ENCODE data around the gene MAGI2.

MAGI2 gene

DNA sequence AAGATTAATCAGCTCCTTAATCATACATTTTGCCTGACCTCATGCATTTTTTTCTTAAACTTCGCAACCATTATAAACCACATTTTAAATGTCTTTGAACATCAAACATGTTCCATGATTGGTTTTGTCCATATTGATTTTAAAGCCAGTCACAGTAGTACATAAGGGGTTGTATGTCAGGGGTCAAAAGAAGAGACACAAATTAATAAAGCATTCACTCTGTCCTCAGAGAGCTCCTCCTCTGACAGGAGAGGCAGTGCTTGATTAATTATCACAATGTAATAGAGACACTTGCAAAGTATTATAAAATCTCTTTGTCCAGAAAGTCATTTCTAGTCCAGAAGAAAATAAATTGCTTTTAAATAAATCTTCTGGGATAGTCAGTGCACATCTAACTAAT, 195.5 kb downstream of the MAGI2 start:
- DNase-seq (ENCODE audit: low read depth, low spot score) = no peak

DNA sequence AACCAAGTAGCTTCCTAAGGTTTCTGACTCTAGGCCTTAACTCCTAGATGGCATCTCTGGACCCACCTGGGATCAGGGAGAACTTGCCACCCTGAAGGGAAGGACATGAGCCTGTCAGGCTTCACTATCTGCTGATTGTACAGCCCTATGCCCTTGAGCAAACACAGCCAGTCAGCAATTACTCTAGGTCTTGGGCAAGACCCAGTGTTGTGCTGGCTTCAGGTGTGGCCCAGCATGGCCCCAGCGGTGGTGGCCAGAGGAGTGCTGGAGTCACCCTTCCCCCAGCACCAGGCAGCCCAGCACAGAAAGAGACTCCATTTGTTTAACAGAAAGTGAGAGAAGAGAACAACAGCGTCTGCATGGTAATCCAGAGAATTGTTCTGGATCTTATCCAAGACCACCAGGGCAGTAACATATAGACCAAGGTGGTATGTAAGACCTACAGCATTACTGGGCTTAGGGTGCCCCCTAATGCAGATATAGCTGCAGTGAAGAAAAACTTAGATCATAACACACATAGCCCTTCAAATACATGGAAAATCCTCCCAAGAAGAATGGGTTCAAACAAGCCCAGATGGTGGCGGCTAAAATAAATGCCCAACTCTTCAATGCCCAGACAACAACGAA, 207.7 kb downstream of the MAGI2 start:
- DNase-seq (ENCODE audit: low read depth, low spot score) = no peak

DNA sequence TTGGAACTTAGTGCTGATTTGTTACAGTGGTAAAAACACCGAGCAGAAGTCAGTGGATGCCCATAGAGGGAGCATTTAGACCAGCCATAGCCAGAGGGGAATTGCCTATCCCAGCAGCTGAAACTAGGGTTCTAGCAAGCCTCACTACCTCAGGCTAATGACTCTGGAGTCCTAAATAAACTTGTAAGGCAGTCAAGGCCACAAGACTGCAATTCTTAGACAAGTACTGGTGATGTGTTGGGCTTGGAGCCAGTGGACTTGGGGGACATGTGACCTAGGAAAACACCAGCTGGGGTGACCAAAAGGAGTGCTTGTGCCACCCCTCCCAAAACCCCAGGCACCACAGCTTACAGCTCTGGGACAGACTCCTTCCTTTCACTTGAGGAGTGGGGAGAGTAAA, 209.0 kb downstream of the MAGI2 start:
- no peak for DNase-seq (ENCODE audit: low read depth, low spot score)

DNA sequence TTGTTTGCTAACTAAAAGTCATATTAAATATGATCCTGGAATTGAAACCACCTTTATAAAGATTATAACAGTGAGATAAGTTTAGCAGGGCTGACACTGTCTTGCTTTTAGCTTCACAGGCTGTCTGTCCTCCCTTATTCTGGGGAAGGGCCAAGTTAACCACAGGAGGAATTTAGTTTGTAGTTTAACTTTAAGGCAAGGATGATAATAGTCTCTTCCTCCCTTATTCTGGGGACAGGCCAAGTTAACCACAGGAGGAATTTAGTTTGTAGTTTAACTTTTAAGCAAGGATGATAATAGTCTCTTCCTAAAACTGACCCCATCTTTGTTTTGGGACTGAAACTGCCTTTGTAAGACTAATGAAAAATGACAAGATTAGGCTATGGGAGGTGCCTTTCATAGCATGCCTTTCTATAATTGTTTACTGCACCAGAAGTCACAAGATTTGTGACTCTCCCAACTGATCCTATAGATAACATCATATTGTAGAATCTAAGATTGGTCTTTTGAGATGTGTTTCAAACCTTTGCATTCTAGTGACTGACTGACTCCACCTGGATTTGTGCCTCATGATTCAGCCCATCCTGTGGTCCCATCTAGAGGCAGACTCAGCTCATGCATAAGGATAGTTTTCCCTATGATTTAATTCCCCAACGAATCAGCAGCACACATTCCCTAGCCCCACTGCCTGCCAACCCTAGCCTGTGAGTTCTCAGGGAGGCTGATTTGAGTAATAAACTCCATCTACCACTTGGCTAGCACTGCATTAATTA, 212.0 kb downstream of the MAGI2 start:
- DNase-seq (ENCODE audit: low read depth, low spot score) = no peak

DNA sequence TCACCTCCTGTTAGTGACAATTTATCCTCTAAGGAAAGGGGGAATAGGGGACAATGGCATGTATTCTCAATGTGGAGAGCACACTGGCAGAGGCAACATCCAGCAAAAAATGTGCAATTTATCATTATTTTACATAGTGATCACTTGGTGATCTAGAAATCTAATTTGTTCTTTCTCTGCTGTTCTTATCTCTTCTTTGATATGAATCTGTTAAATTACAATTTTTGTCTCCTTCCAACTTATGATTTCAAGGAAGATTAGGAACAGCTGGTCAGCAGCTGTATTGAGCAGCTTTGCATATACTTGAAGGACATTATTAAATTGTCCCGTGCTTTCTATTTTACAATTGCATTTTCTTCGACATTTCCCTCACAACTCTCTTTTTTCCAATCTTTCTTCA, 213.1 kb downstream of the MAGI2 start:
- DNase-seq (ENCODE audit: low read depth, low spot score) = no peak

DNA sequence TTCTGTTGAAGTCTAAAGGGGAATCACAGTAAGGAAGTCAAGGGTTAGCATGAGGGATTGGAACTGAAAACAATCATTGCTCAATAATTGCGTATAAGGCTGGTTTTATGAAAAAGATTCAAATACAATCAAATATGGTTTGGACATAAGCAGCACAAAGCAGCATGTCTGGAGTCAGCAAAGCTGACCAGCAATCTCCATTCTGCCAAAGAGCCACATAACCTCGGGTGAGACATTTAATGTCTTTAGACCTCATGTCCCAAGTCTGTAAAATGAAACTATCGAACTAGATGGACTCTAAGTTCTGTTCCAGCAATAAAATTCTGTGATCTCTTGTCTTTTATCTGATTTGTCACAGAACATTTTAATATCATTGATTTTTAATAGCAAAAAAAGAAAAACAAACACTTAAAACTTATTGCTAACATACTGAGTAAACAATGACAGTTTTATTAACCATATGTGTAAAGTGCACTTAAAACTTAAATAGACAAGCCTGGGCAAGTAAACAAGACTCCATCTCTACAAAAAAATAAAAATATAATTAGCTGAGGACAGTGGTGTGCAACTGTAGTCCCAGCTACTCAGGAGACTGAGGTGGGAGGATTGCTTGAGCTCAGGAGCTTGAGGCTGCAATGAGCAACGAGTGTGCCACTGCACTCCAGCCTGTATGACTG, 217.0 kb downstream of the MAGI2 start:
- DNase-seq (ENCODE audit: low read depth, low spot score) = no peak

DNA sequence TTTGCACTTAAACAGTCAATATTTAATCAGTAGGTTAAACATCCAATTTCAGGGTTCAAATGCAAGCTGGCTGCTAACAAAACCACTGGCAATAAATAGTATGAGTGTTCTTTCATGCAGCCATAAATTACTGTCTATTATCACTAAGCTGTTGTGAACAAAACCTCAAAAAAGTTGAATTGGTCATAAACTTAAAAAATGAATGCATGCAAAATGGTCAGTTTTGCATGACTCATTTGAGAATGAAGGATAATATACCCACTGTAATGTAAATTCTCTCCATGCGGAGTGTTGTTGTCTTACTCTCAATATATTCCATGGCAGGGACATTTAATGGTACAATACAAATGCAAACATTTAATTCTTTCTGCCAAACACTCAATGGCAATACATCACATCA, 226.4 kb downstream of the MAGI2 start:
- DNase-seq (ENCODE audit: low read depth, low spot score) = no peak

- no peak for DNase-seq (ENCODE audit: low read depth, low spot score)
Observed at GRCh38 chr7:79221211-79221610, 232.3 kb downstream of the MAGI2 start.

DNA sequence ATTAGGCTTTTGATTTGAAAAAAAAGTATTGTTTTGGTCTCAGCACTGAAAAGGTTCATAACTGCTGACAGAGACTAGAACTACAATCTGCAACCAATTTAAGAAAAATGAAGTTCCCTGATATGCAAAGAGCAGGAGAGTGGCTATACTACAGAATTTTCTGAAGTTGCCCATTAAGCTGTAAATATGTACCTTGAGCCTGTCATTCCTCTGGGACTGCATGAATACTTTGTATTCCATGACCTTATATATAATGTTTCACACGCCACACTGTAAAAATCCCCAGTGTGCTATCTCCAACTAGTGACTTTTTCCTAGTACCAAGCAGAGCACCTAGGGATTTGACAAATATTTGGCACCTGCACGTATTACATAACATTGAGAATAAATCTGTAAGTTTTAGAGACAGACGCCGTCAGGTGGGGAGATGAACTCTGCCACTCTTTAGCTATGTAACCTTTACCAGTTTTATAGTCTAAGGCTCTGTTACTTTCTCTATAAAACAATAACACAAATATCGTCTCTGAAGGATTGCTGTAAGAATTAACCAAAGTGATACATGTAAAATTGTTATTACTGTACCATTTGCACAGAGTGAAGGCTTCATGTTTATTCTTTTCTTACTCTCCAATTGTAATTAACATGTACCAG, 235.4 kb downstream of the MAGI2 start:
- DNase-seq (ENCODE audit: low read depth, low spot score) = no peak

GRCh38 chr7:79217468-79217867, 236.0 kb downstream of the MAGI2 start:
- DNase-seq (ENCODE audit: low read depth, low spot score) = no peak

- DNase-seq (ENCODE audit: low read depth, low spot score) = no peak
Observed at GRCh38 chr7:79216236-79216635, 237.2 kb downstream of the MAGI2 start.

GRCh38 chr7:79212334-79212733, 241.1 kb downstream of the MAGI2 start:
- DNase-seq (ENCODE audit: low read depth, low spot score) = no peak

DNA sequence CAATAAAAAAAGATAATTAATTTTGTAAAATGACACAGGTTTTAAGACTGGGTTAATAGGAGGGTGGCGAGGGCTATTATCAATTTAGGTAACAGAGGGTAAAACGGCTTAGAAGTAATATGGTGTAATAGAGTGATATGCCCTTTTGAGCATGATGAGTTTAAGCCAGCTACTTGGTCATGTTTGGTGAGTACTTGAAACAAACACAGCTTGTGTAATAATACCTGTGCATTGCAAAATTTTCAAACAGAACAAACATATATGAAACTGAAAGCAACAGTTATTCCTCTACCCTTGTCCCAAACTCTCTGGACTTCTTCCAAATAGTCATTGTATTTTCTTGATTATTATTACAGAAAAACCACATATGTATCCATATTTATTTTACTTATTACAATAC, 241.7 kb downstream of the MAGI2 start:
- DNase-seq (ENCODE audit: low read depth, low spot score) = no peak

DNA sequence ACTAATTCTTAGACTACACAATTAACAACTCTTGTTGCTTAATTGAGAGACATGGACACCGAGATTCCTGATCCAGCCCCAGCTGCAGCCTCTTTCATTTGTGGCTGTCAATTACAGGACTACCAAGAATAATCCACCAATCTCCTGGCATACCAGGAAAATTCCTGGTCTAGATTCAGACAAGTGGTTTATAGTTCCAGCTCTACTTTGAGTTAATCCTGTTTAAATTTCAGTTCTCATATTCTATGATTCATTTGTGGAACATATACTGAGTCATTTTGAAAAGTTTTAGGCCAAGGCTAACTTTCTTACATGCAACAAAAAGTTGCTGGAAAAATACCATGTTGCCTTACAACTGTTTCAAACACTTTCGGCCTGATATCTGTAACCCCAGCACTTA, 253.5 kb downstream of the MAGI2 start:
- DNase-seq (ENCODE audit: low read depth, low spot score) = no peak

- DNase-seq (ENCODE audit: low read depth, low spot score) = no peak
Observed at GRCh38 chr7:79199266-79199665, 254.2 kb downstream of the MAGI2 start.

DNA sequence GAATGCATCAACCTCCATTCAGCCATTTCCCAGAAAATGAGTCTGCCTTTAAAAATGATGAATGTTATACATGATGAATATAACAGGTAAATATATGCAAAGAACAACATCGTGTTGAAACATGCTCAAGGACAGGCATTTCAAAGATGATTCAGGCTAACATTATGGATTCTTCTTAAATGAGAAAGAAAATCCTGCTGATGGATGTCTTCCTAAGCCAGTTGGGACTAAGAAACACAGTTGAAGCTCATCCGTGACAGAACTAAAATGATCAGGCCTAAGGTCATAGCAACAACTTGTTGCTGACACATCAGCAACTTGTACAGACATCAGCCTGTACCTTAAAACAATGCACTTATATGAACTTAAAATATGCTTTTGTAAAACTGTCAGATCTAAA, 267.9 kb downstream of the MAGI2 start:
- no peak for DNase-seq (ENCODE audit: low read depth, low spot score)

DNA sequence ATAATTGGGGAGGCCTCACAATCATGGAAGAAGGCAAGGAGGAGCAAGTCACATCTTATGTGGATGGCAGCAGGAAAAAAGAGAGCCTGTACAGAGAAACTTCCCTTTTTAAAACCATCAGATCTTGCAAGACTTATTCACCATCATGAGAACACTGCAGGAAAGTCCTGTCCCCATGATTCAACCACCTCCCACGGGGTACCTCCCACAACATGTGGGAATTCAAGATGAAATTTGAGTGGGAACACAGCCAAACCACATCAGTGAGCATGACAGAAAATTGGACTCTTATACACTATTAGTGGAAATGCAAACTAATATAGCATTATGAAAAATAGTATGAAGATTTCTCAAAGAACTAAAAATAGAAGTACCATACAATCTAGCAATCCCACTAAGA, 271.2 kb downstream of the MAGI2 start:
- DNase-seq (ENCODE audit: low read depth, low spot score) = no peak

DNA sequence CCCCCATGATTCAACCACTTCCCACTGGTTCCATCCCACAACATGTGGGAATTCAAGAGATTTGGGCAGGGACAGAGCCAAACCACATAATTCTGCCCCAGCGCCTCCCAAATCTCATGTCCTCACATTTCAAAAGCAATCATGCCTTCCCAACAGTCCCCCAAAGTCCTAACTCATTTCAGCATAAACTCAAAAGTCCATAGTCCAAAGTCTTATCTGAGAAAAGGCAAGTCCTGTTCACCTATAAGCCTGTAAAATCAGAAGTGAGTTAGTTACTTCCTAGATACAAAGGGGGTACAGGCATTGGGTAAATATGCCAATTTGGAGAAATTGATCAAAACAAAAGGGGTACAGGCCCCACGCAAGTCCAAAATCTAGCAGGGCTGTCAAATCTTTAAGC, 272.9 kb downstream of the MAGI2 start:
- DNase-seq (ENCODE audit: low read depth, low spot score) = no peak

GRCh38 chr7:79176859-79177477, 276.5 kb downstream of the MAGI2 start:
- DNase-seq (ENCODE audit: low read depth, low spot score) = peak; percentile 2

DNA sequence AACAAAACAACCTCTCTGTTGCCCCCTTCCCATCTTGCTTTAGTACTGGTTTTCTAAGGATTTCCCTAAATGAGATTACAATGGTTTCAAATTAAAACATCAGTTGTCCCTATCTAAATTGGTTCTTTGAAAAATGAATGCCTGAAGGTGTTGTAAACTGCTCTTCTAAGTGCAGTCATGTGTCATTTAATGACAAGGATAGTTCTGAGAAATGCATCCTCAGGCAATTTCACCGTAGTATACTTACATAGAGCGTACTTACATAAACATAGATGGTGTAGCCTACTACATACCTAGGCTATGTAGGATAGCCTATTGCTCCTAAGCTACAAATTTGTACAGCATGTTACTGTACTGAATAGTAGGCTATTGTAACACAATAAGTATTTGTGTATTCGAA, 278.1 kb downstream of the MAGI2 start:
- DNase-seq (ENCODE audit: low read depth, low spot score) = no peak

GRCh38 chr7:79165225-79165624, 288.2 kb downstream of the MAGI2 start:
- DNase-seq (ENCODE audit: low read depth, low spot score) = no peak

GRCh38 chr7:79159040-79159664, 294.3 kb downstream of the MAGI2 start:
- DNase-seq (ENCODE audit: low read depth, low spot score) = no peak
